A549 (cell line): ENCODE results near the gene GRK1. TPM values are rescaled to one million over a fixed set of nuclear protein-coding genes. Genes with fewer than 3 reads are reported as not detected.
A peak's percentile ranks its signal among the peaks of the same experiment; 100 is the strongest.

Experiments
- ATAC-seq, 2 experiments: fragments of 200-7000 bp in 1 of 2; fragments of >200 bp in 1 of 2; cut with Nextera tagmentation in 1 of 2; cut with Tn5 transposase in 1 of 2; 3 replicates each; pipeline versions ENCODE4 v1.8.0 to v1.9.1; 2018 to 2020; ENCODE audit warnings: mild to moderate bottlenecking in 1 of 2, moderate library complexity in 1 of 2
- CTCF ChIA-PET: fragments of 300-600 bp; sonication (Branson Sonifier 250); formaldehyde crosslinking; extraction: SDS; loops from one replicate; lab custom pipeline; 2021; ENCODE audit warnings: antibody characterized with exemption, inconsistent platforms; lab: Yijun Ruan, JAX
- POLR2A ChIA-PET: fragments of 350-600 bp; formaldehyde crosslinking; extraction: SDS; loops from one replicate; lab custom pipeline; 2021; ENCODE audit warnings: antibody characterized with exemption, inconsistent platforms; lab: Yijun Ruan, JAX
- DNase-seq, 2 experiments: peaks; one replicate each; pipeline versions ENCODE4 v3.0.0 to v3.0.0-alpha.2; 2011 to 2016; ENCODE audit warnings: low read depth in 1 of 2, low spot score in 1 of 2
- FAIRE-seq: peaks from 2 replicates; lab custom pipeline; 2011; peaks lifted over from hg19 to GRCh38; lab: Jason Lieb, UNC
- H3K27ac ChIP-seq, 2 experiments: fragments of >200 bp; sonication (Bioruptor Twin); formaldehyde crosslinking; 3 replicates each; pipeline ENCODE4 v1.5.1; 2016 to 2017
- H3K4me1 ChIP-seq: fragments of >200 bp; sonication (Bioruptor Twin); formaldehyde crosslinking; 3 replicates; pipeline ENCODE4 v1.6.1; 2016
- H3K4me2 ChIP-seq: fragments of >200 bp; sonication (Bioruptor Twin); formaldehyde crosslinking; 3 replicates; pipeline ENCODE4 v1.6.1; 2016
- H3K4me3 ChIP-seq: fragments of >200 bp; sonication (Bioruptor Twin); formaldehyde crosslinking; 3 replicates; pipeline ENCODE4 v1.5.1; 2016
- H3K9me3 ChIP-seq: fragments of >200 bp; sonication (Bioruptor Twin); formaldehyde crosslinking; 3 replicates; pipeline ENCODE4 v1.6.1; 2016
- BCL3 ChIP-seq: fragments of >200 bp; sonication (Bioruptor Twin); formaldehyde crosslinking; IDR thresholded peaks from 3 replicates; pipeline ENCODE4 v1.6.1; 2016
- BHLHE40 ChIP-seq: IDR thresholded peaks from 2 replicates; pipeline ENCODE4 v1.6.1; 2012; ENCODE audit warnings: low read depth, low read length, inconsistent platforms
- CEBPB ChIP-seq, 2 experiments: fragments of >200 bp in 1 of 2; sonication (Bioruptor Twin) in 1 of 2; formaldehyde crosslinking in 1 of 2; IDR thresholded peaks; 2 replicates each; pipeline ENCODE4 v1.6.1; 2012 to 2016
- CHD4 ChIP-seq: fragments of 200-600 bp; sonication (generic); IDR thresholded peaks from 2 replicates; pipeline ENCODE4 v1.6.1; 2016; ENCODE audit warnings: antibody characterized with exemption, mild to moderate bottlenecking, borderline replicate concordance
- CTCF ChIP-seq: fragments of >200 bp; sonication (Bioruptor Twin); formaldehyde crosslinking; IDR thresholded peaks from 3 replicates; pipeline ENCODE4 v1.5.1; 2016
- FOSB ChIP-seq: fragments of 250-450 bp; sonication (Bioruptor Pico); IDR thresholded peaks from 2 replicates; pipeline ENCODE4 v1.5.0; 2020; ENCODE audit warnings: mild to moderate bottlenecking, moderate library complexity
- GATA3 ChIP-seq: IDR thresholded peaks from 2 replicates; pipeline ENCODE4 v1.6.1; 2012; ENCODE audit warnings: borderline replicate concordance
- HES2 ChIP-seq: fragments of >200 bp; sonication (Bioruptor Twin); formaldehyde crosslinking; IDR thresholded peaks from 2 replicates; pipeline ENCODE4 v1.6.1; 2016
- HEYL ChIP-seq: fragments of 250-450 bp; sonication (Bioruptor Pico); IDR thresholded peaks from 2 replicates; pipeline ENCODE4 v1.8.0; 2021; ENCODE audit warnings: mild to moderate bottlenecking, moderate library complexity
- HOXB13 ChIP-seq: fragments of 250-450 bp; sonication (Bioruptor Pico); IDR thresholded peaks from 2 replicates; pipeline ENCODE4 v1.5.0; 2020; ENCODE audit warnings: low read depth, mild to moderate bottlenecking, moderate library complexity
- JUNB ChIP-seq: fragments of >200 bp; sonication (Bioruptor Twin); formaldehyde crosslinking; IDR thresholded peaks from 2 replicates; pipeline ENCODE4 v1.6.1; 2016
- MAFK ChIP-seq: fragments of 450-650 bp; IDR thresholded peaks from 2 replicates; pipeline ENCODE4 v1.6.1; 2014; ENCODE audit not compliant: partially characterized antibody
- MYC ChIP-seq: IDR thresholded peaks from 2 replicates; pipeline ENCODE4 v1.6.1; 2012; ENCODE audit warnings: mild to moderate bottlenecking, inconsistent platforms, low read length, improper control_type of control experiment, borderline replicate concordance
- NFE2L2 ChIP-seq: fragments of 150-350 bp; conservative IDR thresholded peaks from 2 replicates; pipeline ENCODE4 v1.6.1; 2014; ENCODE audit warnings: low read length
- POLR2A ChIP-seq: IDR thresholded peaks from 2 replicates; pipeline ENCODE4 v1.6.1; 2012; ENCODE audit warnings: mild to moderate bottlenecking, low read length
- RCOR1 ChIP-seq: fragments of 150-350 bp; IDR thresholded peaks from 2 replicates; pipeline ENCODE4 v1.6.1; 2014; ENCODE audit warnings: antibody characterized with exemption, low read length, low read depth
- REST ChIP-seq: fragments of 200-600 bp; sonication (generic); IDR thresholded peaks from 2 replicates; pipeline ENCODE4 v1.6.1; 2016; ENCODE audit warnings: antibody characterized with exemption, mild to moderate bottlenecking, moderate library complexity
- RNF2 ChIP-seq: fragments of 200-600 bp; sonication (generic); IDR thresholded peaks from 2 replicates; pipeline ENCODE4 v1.6.1; 2016; ENCODE audit warnings: low read depth, mild to moderate bottlenecking, antibody characterized with exemption, moderate library complexity, borderline replicate concordance
- ZFP36 ChIP-seq: fragments of 450-650 bp; IDR thresholded peaks from 2 replicates; pipeline ENCODE4 v1.6.1; 2014; ENCODE audit warnings: borderline replicate concordance; ENCODE audit not compliant: partially characterized antibody
- ZSCAN20 ChIP-seq: fragments of 250-450 bp; sonication (Bioruptor Pico); IDR thresholded peaks from 2 replicates; pipeline ENCODE4 v1.8.0; 2022; ENCODE audit warnings: mild to moderate bottlenecking, moderate library complexity
- WGBS: methylation state at CpG from one replicate; pipeline ENCODE4 v1.1.6; 2017; ENCODE audit errors: missing lambda C conversion rate; 5-methylcytosine and 5-hydroxymethylcytosine counted together
- polyA plus RNA-seq, 4 experiments: library from polyadenylated mRNA; depleted of rRNA in 3 of 4; stranded (reverse); fragments of >200 nt; fragmentation: RNase III in 1 of 4; extraction: RNeasy Plus Mini Kit Qiagen cat#74134 plus additional on column Dnase treatment in 1 of 4; gene quantifications; 2 replicates in 3 of 4; 3 replicates in 1 of 4; pipeline ENCODE4 v1.2.3, GENCODE V29; 2011 to 2017

The GRK1 gene
- polyA plus RNA-seq, 2 of the 4 experiments (the other 2 are of a cell fraction) = not detected

- peaks cover 3% of the 10 kb centered on the region; the same call in 1 of the 3 replicates for H3K4me1 ChIP-seq
- ChIA-PET POLR2A (interaction anchor here (0.6 kb wide), 1 partner anchor 180 kb away, joined by 3 read pairs; no protein-coding TSS in a partner anchor), CTCF (interaction anchor here (0.9 kb wide), 1 partner anchor 13 kb away, joined by 3 read pairs; no protein-coding TSS in a partner anchor)
- TF ChIP-seq JUNB = no peak
- no peak for TF ChIP-seq POLR2A
- no peak for TF ChIP-seq CTCF
- no peak for TF ChIP-seq BHLHE40
- TF ChIP-seq NFE2L2 = no peak
- no peak for TF ChIP-seq GATA3
- no peak for TF ChIP-seq ZFP36
- no peak for TF ChIP-seq RNF2
- TF ChIP-seq RCOR1 = no peak
- no peak for TF ChIP-seq HES2
- TF ChIP-seq, all 56 proteins: peak for 0
- Histone ChIP-seq H3K27ac (no peak overlapping the region), H3K9me3 (no peaks in the 10 kb centered on the region), H3K4me3 (no peak overlapping the region), H3K4me2 (no peak overlapping the region)
- peak in 1 of 2 experiments; percentile 22 for DNase-seq
- ATAC-seq = peak; percentile 27 to 48; a peak in 4 of 6 replicates
- WGBS = 69% methylated on average over 5 of the region's 5 CpGs
- no peak for FAIRE-seq
Measured at GRCh38 chr13:113746143-113746525, 79.1 kb downstream of the GRK1 start.

GRCh38 chr13:113746671-113747070, 79.7 kb downstream of the GRK1 start:
- no peak for DNase-seq
- no peak for ATAC-seq
- Histone ChIP-seq H3K4me3 (no peak overlapping the region), H3K9me3 (no peaks in the 10 kb centered on the region), H3K27ac (no peak overlapping the region), H3K4me1 (peaks cover 3% of the 10 kb centered on the region; the same call in 1 of the 3 replicates), H3K4me2 (no peak overlapping the region)
- WGBS = 71% methylated on average over 11 of the region's 12 CpGs
- TF ChIP-seq ZFP36 (no peak), CHD4 (no peak), MYC (no peak), FOSB (CRISPR knock-in tag) (no peak), ZSCAN20 (no peak), CTCF (no peak), BCL3 (no peak), RCOR1 (no peak), NFE2L2 (no peak), REST (no peak), CEBPB (IDR thresholded peaks at IDR 0.05) (no peak), HEYL (no peak), HOXB13 (CRISPR knock-in tag) (no peak), MAFK (no peak)
- POLR2A ChIA-PET = interaction anchor here (0.6 kb wide), 1 partner anchor 180 kb away, joined by 3 read pairs; no protein-coding TSS in a partner anchor
- no peak for FAIRE-seq
- CTCF ChIA-PET = interaction anchor here (0.9 kb wide), 1 partner anchor 13 kb away, joined by 3 read pairs; no protein-coding TSS in a partner anchor
